ENCODE results near the gene YBX1. TPM values are rescaled to one million over a fixed set of nuclear protein-coding genes. Genes with fewer than 3 reads are reported as not detected.
"Not testable (repeated sequence)": the region's sequence is repeated elsewhere in the genome, so short reads cannot be mapped to it uniquely, and the experiment has no call there.

YBX1 gene
- total RNA-seq = 424 TPM

GRCh38 chr1:42681741-42682483 is at the start of gene YBX1:
YBX1 (plus strand) TSS chr1:42682418; CDS start chr1:42682566, 148 bp downstream.
- peak; percentile 98 for DNase-seq (ENCODE audit: low spot score)

GRCh38 chr1:42639116-42639515 is 43.1 kb upstream of the YBX1 start:
- DNase-seq (ENCODE audit: low spot score) = no peak

GRCh38 chr1:42646056-42646455 is 36.2 kb upstream of the YBX1 start:
- no peak for DNase-seq (ENCODE audit: low spot score)

- DNase-seq (ENCODE audit: low spot score) = no peak
Measured at GRCh38 chr1:42657201-42657600, 25.0 kb upstream of the YBX1 start.

GRCh38 chr1:42657981-42658876 is 24.0 kb upstream of the YBX1 start, which contains the start of gene PPIH:
PPIH (plus strand) TSS chr1:42658423; CDS start chr1:42658447, 24 bp downstream.
- peak; percentile 95 for DNase-seq (ENCODE audit: low spot score)

GRCh38 chr1:42658877-42659337 is 23.3 kb upstream of the YBX1 start:
- DNase-seq (ENCODE audit: low spot score) = no peak

GRCh38 chr1:42660907-42661500 is 21.2 kb upstream of the YBX1 start:
- no peak for DNase-seq (ENCODE audit: low spot score)

GRCh38 chr1:42669936-42670335 is 12.3 kb upstream of the YBX1 start:
- DNase-seq (ENCODE audit: low spot score) = no peak

- DNase-seq (ENCODE audit: low spot score) = no peak
Measured at GRCh38 chr1:42670425-42670824, 11.8 kb upstream of the YBX1 start.

GRCh38 chr1:42674214-42674613 is 8.0 kb upstream of the YBX1 start:
- DNase-seq (ENCODE audit: low spot score) = no peak

GRCh38 chr1:42674682-42675081 is 7.5 kb upstream of the YBX1 start:
- no peak for DNase-seq (ENCODE audit: low spot score)

GRCh38 chr1:42675467-42675866 is 6.8 kb upstream of the YBX1 start:
- no peak for DNase-seq (ENCODE audit: low spot score)

GRCh38 chr1:42676534-42677087 is 5.6 kb upstream of the YBX1 start:
- DNase-seq (ENCODE audit: low spot score) = no peak

- DNase-seq (ENCODE audit: low spot score) = no peak
Measured at GRCh38 chr1:42679364-42679983, 2.7 kb upstream of the YBX1 start.

- DNase-seq (ENCODE audit: low spot score) = no peak
Measured at GRCh38 chr1:42680055-42680454, 2.2 kb upstream of the YBX1 start.

GRCh38 chr1:42680921-42681683 is 1.1 kb upstream of the YBX1 start:
- DNase-seq (ENCODE audit: low spot score) = no peak

- DNase-seq (ENCODE audit: low spot score) = not testable (repeated sequence)
Measured at GRCh38 chr1:42682484-42682738, 193 bp downstream of the YBX1 start.

GRCh38 chr1:42682739-42683531 is 717 bp downstream of the YBX1 start:
- DNase-seq (ENCODE audit: low spot score) = peak; percentile 74

GRCh38 chr1:42684139-42684538 is 1.9 kb downstream of the YBX1 start:
- DNase-seq (ENCODE audit: low spot score) = no peak

GRCh38 chr1:42686418-42686817 is 4.2 kb downstream of the YBX1 start:
- no peak for DNase-seq (ENCODE audit: low spot score)

All from ureter (tissue), 1 donor.